HCT116 (cell line): ENCODE results near the gene RHCG. TPM values are rescaled to one million over a fixed set of nuclear protein-coding genes. Genes with fewer than 3 reads are reported as not detected.

Experiments used
- ATAC-seq: fragments of 200-7000 bp; cut with Tn5 transposase; 2 replicates; pipeline ENCODE4 v1.9.1; 2020; ENCODE audit warnings: mild to moderate bottlenecking, moderate library complexity
- BruUV-seq: library from RNA; stranded (reverse); fragments of 400-500 nt; replicated peaks from 2 replicates; lab custom pipeline; 2021; lab: Mats Ljungman, UMichigan
- CTCF ChIA-PET: fragments of 300-600 bp; sonication (Branson Sonifier 250); formaldehyde crosslinking; loops from one replicate; lab custom pipeline; 2021; ENCODE audit warnings: antibody characterized with exemption; lab: Charles Lee
- POLR2A ChIA-PET: fragments of 300-600, 350-600 bp; sonication (Branson Sonifier 250); formaldehyde crosslinking; loops from one replicate; lab custom pipeline; 2021; ENCODE audit warnings: antibody characterized with exemption; lab: Charles Lee
- RAD21 ChIA-PET, 2 experiments: fragments of 300-600 bp; sonication (Branson Sonifier 250); formaldehyde crosslinking; loops; one replicate each; lab custom pipeline; 2023; ENCODE audit warnings: low total read pairs in 2 of 2; ENCODE audit not compliant: uncharacterized antibody in 2 of 2, unreplicated experiment in 2 of 2, low non-redundant PET in 1 of 2; lab: Charles Lee
- DNase-seq: peaks from one replicate; pipeline ENCODE4 v3.0.0-alpha.2; 2010; ENCODE audit warnings: low read depth, low spot score
- H2AFZ ChIP-seq: fragments of 200-600 bp; shearing (Covaris generic), sonication (generic); 2 replicates; pipeline ENCODE4 v1.6.1; 2017; ENCODE audit warnings: low read depth, mixed run types, mixed read lengths, antibody characterized with exemption, low read length; ENCODE audit not compliant: poor library complexity, severe bottlenecking
- H3K27ac ChIP-seq: 2 replicates; pipeline ENCODE4 v1.5.1; 2012; ENCODE audit warnings: low read depth, low read length
- H3K27me3 ChIP-seq: fragments of 200-600 bp; sonication (generic); 2 replicates; pipeline ENCODE4 v1.6.1; 2016; ENCODE audit warnings: mixed run types, low read length, mixed read lengths; ENCODE audit not compliant: insufficient read depth
- H3K36me3 ChIP-seq, 2 experiments: fragments of 200-500 bp in 1 of 2; fragments of 200-600 bp in 1 of 2; sonication (Bioruptor generic) in 1 of 2; sonication (generic) in 1 of 2; 2 replicates each; pipeline versions ENCODE4 v1.5.1 to v1.6.1; 2014 to 2016; ENCODE audit warnings: low read length in 2 of 2, inconsistent platforms in 1 of 2, mixed read lengths in 1 of 2, mixed run types in 1 of 2; ENCODE audit not compliant: insufficient read depth in 2 of 2, control insufficient read depth in 1 of 2
- H3K4me1 ChIP-seq, 2 experiments: fragments of 200-600 bp in 1 of 2; sonication (generic) in 1 of 2; 2 replicates each; pipeline versions ENCODE4 v1.5.1 to v1.6.1; 2012 to 2017; ENCODE audit warnings: low read length in 2 of 2, inconsistent platforms in 1 of 2, mild to moderate bottlenecking in 1 of 2, mixed read lengths in 1 of 2, mixed run types in 1 of 2, moderate library complexity in 1 of 2; ENCODE audit not compliant: insufficient read depth in 2 of 2, control insufficient read depth in 1 of 2
- H3K4me2 ChIP-seq: fragments of 200-600 bp; sonication (generic); 2 replicates; pipeline ENCODE4 v1.6.1; 2017; ENCODE audit warnings: mixed run types, low read length, mixed read lengths
- H3K4me3 ChIP-seq, 2 experiments: fragments of 200-600 bp in 1 of 2; sonication (generic) in 1 of 2; replicated peaks in 1 of 2; 2 replicates each; pipeline ENCODE4 v1.5.1; 2011 to 2016; ENCODE audit warnings: low read length in 2 of 2, control low read depth in 1 of 2, low read depth in 1 of 2, mild to moderate bottlenecking in 1 of 2, mixed read lengths in 1 of 2, mixed run types in 1 of 2
- H3K79me2 ChIP-seq: fragments of 200-600 bp; sonication (generic); 2 replicates; pipeline ENCODE4 v1.6.1; 2017; ENCODE audit warnings: mild to moderate bottlenecking, mixed run types, low read length, moderate library complexity, mixed read lengths; ENCODE audit not compliant: insufficient read depth
- H3K9ac ChIP-seq: fragments of 200-600 bp; sonication (generic); 2 replicates; pipeline ENCODE4 v1.6.1; 2016; ENCODE audit warnings: low read length, mixed read lengths
- H3K9me2 ChIP-seq: fragments of 200-600 bp; sonication (generic), shearing (Covaris generic); 2 replicates; pipeline ENCODE4 v1.6.1; 2017; ENCODE audit warnings: mixed run types, mild to moderate bottlenecking, moderate library complexity; ENCODE audit not compliant: insufficient read depth
- H3K9me3 ChIP-seq, 2 experiments: fragments of 200-500 bp in 1 of 2; fragments of 200-600 bp in 1 of 2; sonication (Bioruptor generic) in 1 of 2; sonication (generic) in 1 of 2; 2 replicates each; pipeline ENCODE4 v1.6.1; 2014 to 2017; ENCODE audit warnings: low read length in 2 of 2, mixed read lengths in 2 of 2, inconsistent platforms in 1 of 2, low read depth in 1 of 2, mild to moderate bottlenecking in 1 of 2, mixed run types in 1 of 2, moderate library complexity in 1 of 2; ENCODE audit not compliant: control insufficient read depth in 1 of 2, insufficient read depth in 1 of 2
- H4K20me1 ChIP-seq: fragments of 200-600 bp; sonication (generic), shearing (Covaris generic); 2 replicates; pipeline ENCODE4 v1.6.1; 2017; ENCODE audit warnings: mixed run types, mild to moderate bottlenecking, moderate library complexity; ENCODE audit not compliant: insufficient read depth
- CBX3 ChIP-seq: IDR thresholded peaks from 2 replicates; pipeline ENCODE4 v1.6.1; 2012; ENCODE audit warnings: low read depth
- CTCF ChIP-seq, 3 experiments: fragments of 200-600 bp in 1 of 3; sonication (generic) in 1 of 3; IDR thresholded peaks in 2 of 3; conservative IDR thresholded peaks in 1 of 3; 2 replicates each; pipeline ENCODE4 v1.5.1; 2012 to 2017; ENCODE audit warnings: low read depth in 2 of 3, low read length in 2 of 3, antibody characterized with exemption in 1 of 3, borderline replicate concordance in 1 of 3, control low read depth in 1 of 3, mild to moderate bottlenecking in 1 of 3, mixed read lengths in 1 of 3, mixed run types in 1 of 3, moderate library complexity in 1 of 3; ENCODE audit not compliant: insufficient read depth in 1 of 3
- ELF1 ChIP-seq: IDR thresholded peaks from 2 replicates; pipeline ENCODE4 v1.6.1; 2012; ENCODE audit warnings: low read depth, borderline replicate concordance
- EZH2 ChIP-seq: fragments of 200-600 bp; sonication (generic); IDR thresholded peaks from 2 replicates; pipeline ENCODE4 v1.6.1; 2017; ENCODE audit warnings: antibody characterized with exemption, mixed run types
- FOSL1 ChIP-seq: IDR thresholded peaks from 2 replicates; pipeline ENCODE4 v1.6.1; 2012; ENCODE audit warnings: low read depth
- MAX ChIP-seq: IDR thresholded peaks from 2 replicates; pipeline ENCODE4 v1.6.1; 2012
- POLR2A ChIP-seq: IDR thresholded peaks from 2 replicates; pipeline ENCODE4 v1.7.0; 2011; ENCODE audit warnings: borderline replicate concordance; ENCODE audit not compliant: insufficient read depth, insufficient read length; ENCODE audit errors: extremely low read depth
- RAD21 ChIP-seq: IDR thresholded peaks from 2 replicates; pipeline ENCODE4 v1.6.1; 2012; ENCODE audit warnings: low read depth, mild to moderate bottlenecking
- REST ChIP-seq: IDR thresholded peaks from 2 replicates; pipeline ENCODE4 v1.6.1; 2012; ENCODE audit warnings: low read depth
- SIN3A ChIP-seq: IDR thresholded peaks from 2 replicates; pipeline ENCODE4 v1.6.1; 2012; ENCODE audit warnings: low read depth
- SRF ChIP-seq: IDR thresholded peaks from 2 replicates; pipeline ENCODE4 v1.6.1; 2012; ENCODE audit warnings: low read depth
- ZBTB33 ChIP-seq: IDR thresholded peaks from 2 replicates; pipeline ENCODE4 v1.6.1; 2011; ENCODE audit warnings: mild to moderate bottlenecking, low read length, moderate library complexity; ENCODE audit not compliant: insufficient replicate concordance; ENCODE audit errors: extremely low read depth
- ZFX ChIP-seq: fragments of 450-650 bp; IDR thresholded peaks from 2 replicates; pipeline ENCODE4 v1.6.1; 2017
- intact Hi-C: fragments of 100-400 bp; cut with micrococcal nuclease; formaldehyde crosslinking; loops from 2 replicates; pipeline ENCODE4 v1.10.0; 2022
- total RNA-seq: library from RNA; stranded (reverse); gene quantifications from one replicate; pipeline ENCODE4 v1.2.1, GENCODE V29; 2021; ENCODE audit not compliant: unreplicated experiment

RHCG gene
- total RNA-seq, 1 experiment from 2014 or later = not detected

GRCh38 chr15:89462198-89462912, 34.0 kb downstream of the RHCG start (continued):
- no peak for TF ChIP-seq REST
- no peak for TF ChIP-seq CBX3
- TF ChIP-seq, all 23 proteins: peak for 0

GRCh38 chr15:89461386-89461785, 35.0 kb downstream of the RHCG start:
- no peak overlapping the region for H2AFZ ChIP-seq
- ATAC-seq (no peak), DNase-seq (no peak)
- ChIA-PET POLR2A (no interaction called here), CTCF (no interaction called here), RAD21 (no interaction called here)
- peaks cover 0 to 5% of the 10 kb centered on the region in 2 experiments; a peak in 1 of 4 replicates for H3K4me1 ChIP-seq
- H3K9me2 ChIP-seq = no peaks in the 10 kb centered on the region
- H4K20me1 ChIP-seq = no peaks in the 10 kb centered on the region
- no peak overlapping the region for H3K4me2 ChIP-seq
- no peak overlapping the region for H3K9ac ChIP-seq
- H3K36me3 ChIP-seq = no peaks in the 10 kb centered on the region
- no peak overlapping the region for H3K27ac ChIP-seq
- H3K79me2 ChIP-seq = no peaks in the 10 kb centered on the region
- intact Hi-C loops = no loop called here
- no peaks in the 10 kb centered on the region for H3K27me3 ChIP-seq
- no peaks in the 10 kb centered on the region for H3K9me3 ChIP-seq
- no peak overlapping the region for H3K4me3 ChIP-seq
- no TSS peak for BruUV-seq
- no peak for TF ChIP-seq EZH2
- no peak for TF ChIP-seq ZBTB33
- no peak for TF ChIP-seq POLR2A
- TF ChIP-seq REST = no peak
- TF ChIP-seq FOSL1 = no peak
- TF ChIP-seq MAX = no peak
- no peak for TF ChIP-seq RAD21
- no peak for TF ChIP-seq ELF1
- no peak for TF ChIP-seq ZFX
- no peak for TF ChIP-seq CTCF (IDR thresholded peaks at IDR 0.05 in 2 of 3, conservative IDR thresholded peaks at IDR 0.05 in 1 of 3; ENCODE audit: borderline replicate concordance in 1 of 3, insufficient read depth in 1 of 3, low read depth in 2 of 3, low read length in 2 of 3)
- TF ChIP-seq SRF = no peak
- TF ChIP-seq SIN3A = no peak
